BJ (cell line): ENCODE measurements around the gene GMPPB. TPM values are rescaled to one million over a fixed set of nuclear protein-coding genes. Genes with fewer than 3 reads are reported as not detected.

Experiments
- CTCF ChIA-PET: fragments of 350-600 bp; formaldehyde crosslinking; extraction: SDS; loops from one replicate; lab custom pipeline; 2021; ENCODE audit warnings: antibody characterized with exemption, inconsistent platforms; lab: Yijun Ruan, JAX
- POLR2A ChIA-PET: fragments of 300-600 bp; sonication (Branson Sonifier 250); formaldehyde crosslinking; extraction: SDS; loops from one replicate; lab custom pipeline; 2021; ENCODE audit warnings: antibody characterized with exemption; lab: Charles Lee
- DNase-seq: peaks from one replicate; pipeline ENCODE4 v3.0.0-alpha.2; 2011; ENCODE audit warnings: low read depth
- H3K27me3 ChIP-seq: 2 replicates; pipeline ENCODE4 v1.6.0; 2011; ENCODE audit warnings: low read length; ENCODE audit not compliant: control insufficient read depth, insufficient read depth
- H3K36me3 ChIP-seq: 2 replicates; pipeline ENCODE4 v1.5.1; 2011; ENCODE audit warnings: low read length; ENCODE audit not compliant: control insufficient read depth, insufficient read depth
- H3K4me3 ChIP-seq: 2 replicates; pipeline ENCODE4 v1.5.1; 2011; ENCODE audit warnings: low read depth, mild to moderate bottlenecking, control low read depth, low read length
- polyA plus RNA-seq: library from polyadenylated mRNA; depleted of rRNA; stranded (reverse); fragments of >200 nt; gene quantifications from 2 replicates; pipeline ENCODE4 v1.2.3, GENCODE V29; 2011
- TF ChIP-seq, protein P1 (sequence below): IDR thresholded peaks from 2 replicates; pipeline ENCODE4 v1.5.1; 2011; ENCODE audit warnings: low read depth, mild to moderate bottlenecking, control low read depth, inconsistent platforms, low read length, moderate library complexity; ENCODE audit not compliant: insufficient read depth

Gene GMPPB
- polyA plus RNA-seq, 1 experiment: 30.0 TPM

GRCh38 chr3:49705390-49705960 is 18.3 kb downstream of the GMPPB start:
- no peak overlapping the region for H3K4me3 ChIP-seq
- peaks cover 31% of the 10 kb centered on the region for H3K36me3 ChIP-seq
- no peak for DNase-seq
- H3K27me3 ChIP-seq: no peaks in the 10 kb centered on the region
- CTCF ChIA-PET: no interaction called here
- TF ChIP-seq, protein P1, sequence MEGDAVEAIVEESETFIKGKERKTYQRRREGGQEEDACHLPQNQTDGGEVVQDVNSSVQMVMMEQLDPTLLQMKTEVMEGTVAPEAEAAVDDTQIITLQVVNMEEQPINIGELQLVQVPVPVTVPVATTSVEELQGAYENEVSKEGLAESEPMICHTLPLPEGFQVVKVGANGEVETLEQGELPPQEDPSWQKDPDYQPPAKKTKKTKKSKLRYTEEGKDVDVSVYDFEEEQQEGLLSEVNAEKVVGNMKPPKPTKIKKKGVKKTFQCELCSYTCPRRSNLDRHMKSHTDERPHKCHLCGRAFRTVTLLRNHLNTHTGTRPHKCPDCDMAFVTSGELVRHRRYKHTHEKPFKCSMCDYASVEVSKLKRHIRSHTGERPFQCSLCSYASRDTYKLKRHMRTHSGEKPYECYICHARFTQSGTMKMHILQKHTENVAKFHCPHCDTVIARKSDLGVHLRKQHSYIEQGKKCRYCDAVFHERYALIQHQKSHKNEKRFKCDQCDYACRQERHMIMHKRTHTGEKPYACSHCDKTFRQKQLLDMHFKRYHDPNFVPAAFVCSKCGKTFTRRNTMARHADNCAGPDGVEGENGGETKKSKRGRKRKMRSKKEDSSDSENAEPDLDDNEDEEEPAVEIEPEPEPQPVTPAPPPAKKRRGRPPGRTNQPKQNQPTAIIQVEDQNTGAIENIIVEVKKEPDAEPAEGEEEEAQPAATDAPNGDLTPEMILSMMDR: no peak
- POLR2A ChIA-PET: no interaction called here

DNA sequence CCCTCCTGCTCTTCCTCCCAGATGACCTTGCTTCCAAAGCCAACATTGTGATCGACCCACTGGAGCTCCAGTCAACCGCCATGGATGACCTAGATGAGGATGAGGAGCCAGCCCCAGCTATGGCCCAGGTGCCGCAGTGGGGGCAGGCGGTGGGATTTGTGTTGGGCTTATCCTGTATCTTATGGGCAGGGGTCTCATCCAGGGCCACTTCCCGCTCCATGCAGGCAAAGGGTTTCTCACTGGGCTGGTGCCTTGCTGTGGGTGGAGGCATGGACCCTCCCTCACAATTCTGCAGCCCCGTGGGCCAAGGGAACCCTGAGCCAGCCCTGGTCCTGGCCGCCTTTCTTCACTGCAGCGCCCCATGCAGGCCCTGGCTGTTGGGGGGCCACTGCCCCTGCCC is 19.1 kb downstream of the GMPPB start:
- ChIA-PET CTCF (interaction anchor here (1.6 to 4.9 kb wide), 3 partner anchors 11 to 165 kb away, joined by 4 to 31 read pairs (median 11); no protein-coding TSS in a partner anchor), POLR2A (no interaction called here)
- H3K36me3 ChIP-seq: peaks cover 38% of the 10 kb centered on the region
- H3K4me3 ChIP-seq: no peak overlapping the region
- no peaks in the 10 kb centered on the region for H3K27me3 ChIP-seq
- DNase-seq: no peak
- TF ChIP-seq, protein P1: no peak

DNA sequence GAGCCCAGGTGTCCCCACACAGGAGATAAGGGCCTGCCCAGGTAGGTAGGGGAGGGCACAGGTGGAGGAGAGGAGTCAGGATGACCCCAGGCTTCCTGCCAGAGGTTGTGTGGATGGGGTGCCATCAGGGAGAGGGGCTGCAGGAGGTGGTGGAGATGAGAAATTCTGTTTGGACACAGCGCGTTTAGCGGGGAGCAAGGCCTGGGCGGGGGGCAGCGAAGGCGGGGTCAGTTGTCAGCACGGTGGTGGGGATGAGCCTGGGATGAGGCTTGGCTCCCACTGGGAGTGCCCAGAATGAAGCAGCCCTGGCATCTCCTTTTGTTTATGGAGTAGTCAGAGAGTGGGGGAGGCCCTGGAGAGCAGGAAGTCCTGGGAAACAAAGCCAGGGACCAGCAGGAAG is 19.8 kb downstream of the GMPPB start:
- H3K4me3 ChIP-seq: no peak overlapping the region
- H3K27me3 ChIP-seq: no peaks in the 10 kb centered on the region
- no peak for DNase-seq
- ChIA-PET CTCF (interaction anchor here (0.7 to 4.9 kb wide), 6 partner anchors 11 to 165 kb away, joined by 3 to 31 read pairs (median 6); no protein-coding TSS in a partner anchor), POLR2A (no interaction called here)
- TF ChIP-seq, protein P1: no peak
- peaks cover 41% of the 10 kb centered on the region for H3K36me3 ChIP-seq

- CTCF ChIA-PET: interaction anchor here (0.7 to 4.9 kb wide), 7 partner anchors 8 to 164 kb away, joined by 3 to 31 read pairs (median 4); no protein-coding TSS in a partner anchor
- H3K4me3 ChIP-seq: no peak overlapping the region
- POLR2A ChIA-PET: no interaction called here
Observed at GRCh38 chr3:49703443-49703927, 20.3 kb downstream of the GMPPB start.

GRCh38 chr3:49702672-49703071 is 21.1 kb downstream of the GMPPB start:
- POLR2A ChIA-PET: no interaction called here
- no peak for DNase-seq
- TF ChIP-seq, protein P1: no peak
- Histone ChIP-seq H3K4me3 (no peak overlapping the region), H3K36me3 (peaks cover 43% of the 10 kb centered on the region), H3K27me3 (no peaks in the 10 kb centered on the region)
- CTCF ChIA-PET: interaction anchor here (1.5 to 4.9 kb wide), 5 partner anchors 9 to 203 kb away, joined by 4 to 31 read pairs (median 8); partner anchors contain the start of genes MST1 and RNF123

More at GRCh38 chr3:49703443-49703927, 20.3 kb downstream of the GMPPB start:
- TF ChIP-seq, protein P1: peak; percentile 93
- Histone ChIP-seq H3K36me3 (peaks cover 43% of the 10 kb centered on the region), H3K27me3 (no peaks in the 10 kb centered on the region)
- DNase-seq: no peak
